Measurements from ENCODE around the gene TMEM106B. TPM values are rescaled to one million over a fixed set of nuclear protein-coding genes. Genes with fewer than 3 reads are reported as not detected.

The TMEM106B gene
- total and polyA plus RNA-seq, 12 donors: 10.7 to 308 (median 92.9) TPM

DNA sequence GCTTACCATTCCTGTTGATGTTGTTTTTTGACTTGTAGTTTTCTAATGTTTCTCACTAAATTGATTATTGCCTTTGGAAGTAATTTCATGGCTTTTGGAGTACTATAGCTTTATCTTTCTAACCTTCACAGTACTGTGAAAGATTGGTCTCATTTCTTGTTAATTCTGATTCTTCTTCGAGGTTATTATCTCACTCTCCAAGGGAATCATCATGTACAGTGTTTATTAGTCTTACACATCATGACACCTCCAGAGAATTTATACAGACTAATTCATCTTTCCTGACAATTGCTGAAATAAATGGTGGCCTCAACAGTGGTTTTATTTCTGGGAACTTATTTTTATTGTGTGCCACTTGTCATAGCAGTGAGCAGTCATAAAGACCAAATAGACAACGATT lies 37.4 kb upstream of the TMEM106B start:
- no peaks in the 10 kb centered on the region for H3K27me3 ChIP-seq
- intact Hi-C loops (cut with DNase I): no loop called here
- no peak for TF ChIP-seq POLR2A (IDR thresholded peaks at IDR 0.05)
- TF ChIP-seq, protein P1, sequence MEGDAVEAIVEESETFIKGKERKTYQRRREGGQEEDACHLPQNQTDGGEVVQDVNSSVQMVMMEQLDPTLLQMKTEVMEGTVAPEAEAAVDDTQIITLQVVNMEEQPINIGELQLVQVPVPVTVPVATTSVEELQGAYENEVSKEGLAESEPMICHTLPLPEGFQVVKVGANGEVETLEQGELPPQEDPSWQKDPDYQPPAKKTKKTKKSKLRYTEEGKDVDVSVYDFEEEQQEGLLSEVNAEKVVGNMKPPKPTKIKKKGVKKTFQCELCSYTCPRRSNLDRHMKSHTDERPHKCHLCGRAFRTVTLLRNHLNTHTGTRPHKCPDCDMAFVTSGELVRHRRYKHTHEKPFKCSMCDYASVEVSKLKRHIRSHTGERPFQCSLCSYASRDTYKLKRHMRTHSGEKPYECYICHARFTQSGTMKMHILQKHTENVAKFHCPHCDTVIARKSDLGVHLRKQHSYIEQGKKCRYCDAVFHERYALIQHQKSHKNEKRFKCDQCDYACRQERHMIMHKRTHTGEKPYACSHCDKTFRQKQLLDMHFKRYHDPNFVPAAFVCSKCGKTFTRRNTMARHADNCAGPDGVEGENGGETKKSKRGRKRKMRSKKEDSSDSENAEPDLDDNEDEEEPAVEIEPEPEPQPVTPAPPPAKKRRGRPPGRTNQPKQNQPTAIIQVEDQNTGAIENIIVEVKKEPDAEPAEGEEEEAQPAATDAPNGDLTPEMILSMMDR (IDR thresholded peaks at IDR 0.05): no peak
- no peak overlapping the region for H3K4me3 ChIP-seq
- H3K27ac ChIP-seq: no peak overlapping the region
- DNase-seq: no peak
- no peaks in the 10 kb centered on the region for H3K4me1 ChIP-seq (replicated peaks in 1 of 2)
- WGBS, 4 donors: 47 to 63% (median 54%) methylated on average over 2 of the region's 2 CpGs
- H3K36me3 ChIP-seq (replicated peaks in 1 of 2): no peaks in the 10 kb centered on the region
- H3K9me3 ChIP-seq (replicated peaks in 1 of 3): no peaks in the 10 kb centered on the region

DNA sequence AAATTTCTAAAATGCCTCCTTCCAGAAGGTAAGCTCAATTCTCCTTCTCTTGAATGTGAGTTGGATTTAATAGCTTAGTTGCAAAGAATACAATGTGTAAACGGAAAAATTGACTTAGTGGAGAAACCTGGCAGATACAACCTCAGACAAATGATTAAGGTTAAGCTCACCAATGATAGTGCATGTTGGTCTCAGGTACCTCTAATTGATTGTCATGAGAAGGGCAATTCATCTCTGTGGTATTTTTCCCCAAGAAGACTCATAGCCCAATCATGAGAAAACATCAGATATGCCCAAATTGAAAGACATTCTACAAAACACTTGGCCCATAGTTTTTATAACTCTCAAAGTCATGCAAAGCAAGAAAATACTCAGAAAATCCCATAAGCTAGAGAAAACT lies 36.2 kb upstream of the TMEM106B start:
- Histone ChIP-seq H3K36me3 (replicated peaks in 1 of 2) (no peaks in the 10 kb centered on the region), H3K4me3 (no peak overlapping the region), H3K27me3 (no peaks in the 10 kb centered on the region), H3K27ac (no peak overlapping the region), H3K4me1 (replicated peaks in 1 of 2) (no peaks in the 10 kb centered on the region), H3K9me3 (replicated peaks in 1 of 3) (no peaks in the 10 kb centered on the region)
- WGBS, 4 donors: 85 to 97% (median 89%) methylated on average over 1 of the region's 1 CpG
- no peak for TF ChIP-seq POLR2A (IDR thresholded peaks at IDR 0.05)
- TF ChIP-seq, protein P1 (IDR thresholded peaks at IDR 0.05): no peak
- DNase-seq: no peak
- intact Hi-C loops (cut with DNase I): no loop called here

DNA sequence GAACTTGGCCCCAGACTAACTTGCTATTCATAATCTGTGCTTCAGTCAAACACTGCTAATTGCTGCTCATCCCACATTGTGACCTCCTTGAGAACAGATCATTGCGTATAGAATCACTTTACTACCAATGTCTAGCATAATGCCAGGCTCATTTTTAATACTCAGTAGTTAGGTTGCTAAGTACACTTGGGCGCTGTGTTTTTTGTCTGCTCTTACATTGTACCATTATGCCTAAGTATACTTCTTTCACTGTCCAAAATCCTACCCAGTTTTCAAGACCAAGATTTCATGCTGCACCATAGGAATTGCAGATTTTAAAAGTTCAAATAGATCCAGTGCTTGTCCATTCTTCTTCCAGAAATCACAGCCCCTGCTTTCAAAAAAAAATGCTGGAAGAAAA lies 32.8 kb upstream of the TMEM106B start:
- Histone ChIP-seq H3K27me3 (no peaks in the 10 kb centered on the region), H3K27ac (no peak overlapping the region), H3K4me1 (replicated peaks in 1 of 2) (no peaks in the 10 kb centered on the region), H3K36me3 (replicated peaks in 1 of 2) (no peaks in the 10 kb centered on the region), H3K9me3 (replicated peaks in 1 of 3) (no peaks in the 10 kb centered on the region), H3K4me3 (no peak overlapping the region)
- no peak for DNase-seq
- TF ChIP-seq POLR2A (IDR thresholded peaks at IDR 0.05): no peak
- TF ChIP-seq, protein P1 (IDR thresholded peaks at IDR 0.05): no peak
- WGBS, 4 donors: 84 to 95% (median 90%) methylated on average over 2 of the region's 2 CpGs
- intact Hi-C loops (cut with DNase I): no loop called here

DNA sequence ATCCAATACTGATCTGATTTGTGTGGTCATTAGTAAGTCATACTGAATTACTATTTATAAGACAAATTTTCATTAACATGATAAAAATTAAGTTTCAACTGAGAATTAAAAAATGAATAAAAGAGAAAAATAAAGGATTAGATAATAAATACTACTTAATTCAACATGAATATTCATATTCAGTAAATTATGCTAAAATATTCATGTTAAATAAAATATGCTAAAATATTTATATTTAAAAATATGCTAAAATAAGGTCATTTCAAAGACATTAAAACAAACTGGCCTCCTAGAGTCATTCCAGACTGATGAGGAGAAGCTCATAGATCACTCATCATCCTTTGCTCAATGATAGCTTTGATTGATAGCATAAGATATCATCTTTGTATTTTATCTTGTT lies 16.7 kb upstream of the TMEM106B start:
- intact Hi-C loops (cut with DNase I): no loop called here
- TF ChIP-seq, protein P1 (IDR thresholded peaks at IDR 0.05): no peak
- no peak for TF ChIP-seq POLR2A (IDR thresholded peaks at IDR 0.05)

More for the DNA sequence above, 16.7 kb upstream of the TMEM106B start:
- no peaks in the 10 kb centered on the region for H3K9me3 ChIP-seq (replicated peaks in 1 of 3)
- H3K4me1 ChIP-seq (replicated peaks in 1 of 2): peaks cover 0 to 4% of the 10 kb centered on the region in 2 donors
- H3K36me3 ChIP-seq (replicated peaks in 1 of 2): no peaks in the 10 kb centered on the region
- H3K4me3 ChIP-seq: no peak overlapping the region
- H3K27me3 ChIP-seq: no peaks in the 10 kb centered on the region
- no peak overlapping the region for H3K27ac ChIP-seq
- DNase-seq: no peak
